ENCODE results near the gene GJC1. TPM values are rescaled to one million over a fixed set of nuclear protein-coding genes. Genes with fewer than 3 reads are reported as not detected.
A peak's percentile ranks its signal among the peaks of the same experiment; 100 is the strongest.

Gene GJC1
- total and polyA plus RNA-seq, 4 donors = 3.9 to 44.3 (median 8.5) TPM

- H3K36me3 ChIP-seq (ENCODE audit: control insufficient read depth in 4 of 4, insufficient read depth in 4 of 4, low read length in 4 of 4) = no peaks in the 10 kb centered on the region
- peak; percentile 99 for TF ChIP-seq CTCF (IDR thresholded peaks at IDR 0.05; ENCODE audit: control extremely low read depth, extremely low read depth)
- 27 to 28% methylated on average over 39 to 42 of the region's 42 CpGs for WGBS, 2 donors
- no peak overlapping the region for H3K27ac ChIP-seq (ENCODE audit: low read depth in 1 of 2, low read length in 1 of 2)
- H3K27me3 ChIP-seq (ENCODE audit: control insufficient read depth in 3 of 3, insufficient read depth in 3 of 3, low read length in 2 of 3) = no peaks in the 10 kb centered on the region
- ATAC-seq (ENCODE audit: insufficient read depth, low FRiP score) (peak; percentile 85), DNase-seq (peak; percentile 83 to 86 (median 84))
- no peaks in the 10 kb centered on the region for H3K9me3 ChIP-seq (ENCODE audit: control insufficient read depth in 4 of 4, insufficient read depth in 3 of 4, low read length in 3 of 4)
- H3K4me3 ChIP-seq = no peak overlapping the region
- H3K4me1 ChIP-seq (ENCODE audit: control insufficient read depth in 5 of 5, insufficient read depth in 5 of 5, low read length in 5 of 5) = peaks cover 0 to 15% (median 0%) of the 10 kb centered on the region in 5 donors
- no peak overlapping the region for H3K9ac ChIP-seq (ENCODE audit: insufficient read depth in 1 of 2, low read length in 2 of 2)
Observed at GRCh38 chr17:44774271-44775135, 55.6 kb downstream of the GJC1 start.

- TF ChIP-seq CTCF (IDR thresholded peaks at IDR 0.05; ENCODE audit: control extremely low read depth, extremely low read depth) = no peak
- 60 to 79% methylated on average over 6 of the region's 6 CpGs for WGBS, 2 donors
Observed at GRCh38 chr17:44773140-44773539, 56.9 kb downstream of the GJC1 start.

GRCh38 chr17:44772308-44773045 lies 57.6 kb downstream of the GJC1 start:
- no peak overlapping the region for H3K4me3 ChIP-seq
- no peak for TF ChIP-seq CTCF (IDR thresholded peaks at IDR 0.05; ENCODE audit: control extremely low read depth, extremely low read depth)
- no peaks in the 10 kb centered on the region for H3K27me3 ChIP-seq (ENCODE audit: control insufficient read depth in 3 of 3, insufficient read depth in 3 of 3, low read length in 2 of 3)
- H3K9me3 ChIP-seq (ENCODE audit: control insufficient read depth in 4 of 4, insufficient read depth in 3 of 4, low read length in 3 of 4) = no peaks in the 10 kb centered on the region
- peaks cover 0 to 11% (median 0%) of the 10 kb centered on the region in 5 donors for H3K4me1 ChIP-seq (ENCODE audit: control insufficient read depth in 5 of 5, insufficient read depth in 5 of 5, low read length in 5 of 5)
- WGBS, 2 donors = 57 to 72% methylated on average over 17 to 21 of the region's 21 CpGs
- H3K36me3 ChIP-seq (ENCODE audit: control insufficient read depth in 4 of 4, insufficient read depth in 4 of 4, low read length in 4 of 4) = no peaks in the 10 kb centered on the region
- H3K27ac ChIP-seq (ENCODE audit: low read depth in 1 of 2, low read length in 1 of 2) = no peak overlapping the region
- H3K9ac ChIP-seq (ENCODE audit: insufficient read depth in 1 of 2, low read length in 2 of 2) = no peak overlapping the region
- DNase-seq (no peak), ATAC-seq (ENCODE audit: insufficient read depth, low FRiP score) (no peak)

More at GRCh38 chr17:44773140-44773539, 56.9 kb downstream of the GJC1 start:
- DNase-seq (no peak), ATAC-seq (ENCODE audit: insufficient read depth, low FRiP score) (no peak)
- Histone ChIP-seq H3K4me3 (no peak overlapping the region), H3K36me3 (ENCODE audit: control insufficient read depth in 4 of 4, insufficient read depth in 4 of 4, low read length in 4 of 4) (no peaks in the 10 kb centered on the region), H3K9me3 (ENCODE audit: control insufficient read depth in 4 of 4, insufficient read depth in 3 of 4, low read length in 3 of 4) (no peaks in the 10 kb centered on the region), H3K9ac (ENCODE audit: insufficient read depth in 1 of 2, low read length in 2 of 2) (no peak overlapping the region), H3K27ac (ENCODE audit: low read depth in 1 of 2, low read length in 1 of 2) (no peak overlapping the region), H3K4me1 (ENCODE audit: control insufficient read depth in 5 of 5, insufficient read depth in 5 of 5, low read length in 5 of 5) (peaks cover 0 to 11% (median 0%) of the 10 kb centered on the region in 5 donors), H3K27me3 (ENCODE audit: control insufficient read depth in 3 of 3, insufficient read depth in 3 of 3, low read length in 2 of 3) (no peaks in the 10 kb centered on the region)

Measured in lung (tissue), 12 donors.